GM12801 (cell line): ENCODE results near the gene PRCD.

ENCODE experiments used
- CTCF ChIP-seq: IDR thresholded peaks from one replicate; pipeline ENCODE4 v1.5.1; 2011; ENCODE audit warnings: control low read depth; ENCODE audit not compliant: insufficient read length; ENCODE audit errors: extremely low read depth

PRCD gene

GRCh38 chr17:76582660-76583059 lies 42.8 kb downstream of the PRCD start:
- TF ChIP-seq CTCF = no peak

DNA sequence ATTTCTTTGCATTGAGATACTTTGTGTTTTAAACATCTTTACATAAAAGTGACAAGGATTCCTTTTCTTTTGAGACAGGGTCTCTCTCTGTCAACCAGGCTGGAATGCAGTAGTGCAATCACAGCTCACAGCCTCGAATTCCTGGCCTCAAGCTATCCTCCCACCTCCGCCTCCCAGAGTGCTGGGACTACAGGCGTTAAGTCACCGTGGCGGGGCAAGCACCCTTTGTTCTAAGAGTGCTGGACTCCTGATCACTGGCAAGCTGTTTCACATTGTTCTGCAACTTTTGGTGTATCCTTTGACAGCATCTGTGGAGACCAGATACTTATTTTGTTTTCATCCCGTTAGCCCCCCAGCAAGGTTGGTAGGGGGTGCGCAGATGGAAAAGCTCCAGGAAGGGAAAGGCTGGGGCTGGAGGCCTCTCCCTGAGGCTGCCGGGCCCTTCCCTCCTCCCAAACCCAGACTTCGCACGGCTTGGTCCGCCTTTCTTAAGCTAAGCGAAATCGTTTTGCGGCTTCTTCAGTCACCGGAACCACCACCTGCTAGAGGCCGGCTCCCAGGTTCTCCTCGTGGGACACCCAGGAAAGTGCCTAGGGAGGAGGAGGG lies 44.7 kb downstream of the PRCD start:
- no peak for TF ChIP-seq CTCF

DNA sequence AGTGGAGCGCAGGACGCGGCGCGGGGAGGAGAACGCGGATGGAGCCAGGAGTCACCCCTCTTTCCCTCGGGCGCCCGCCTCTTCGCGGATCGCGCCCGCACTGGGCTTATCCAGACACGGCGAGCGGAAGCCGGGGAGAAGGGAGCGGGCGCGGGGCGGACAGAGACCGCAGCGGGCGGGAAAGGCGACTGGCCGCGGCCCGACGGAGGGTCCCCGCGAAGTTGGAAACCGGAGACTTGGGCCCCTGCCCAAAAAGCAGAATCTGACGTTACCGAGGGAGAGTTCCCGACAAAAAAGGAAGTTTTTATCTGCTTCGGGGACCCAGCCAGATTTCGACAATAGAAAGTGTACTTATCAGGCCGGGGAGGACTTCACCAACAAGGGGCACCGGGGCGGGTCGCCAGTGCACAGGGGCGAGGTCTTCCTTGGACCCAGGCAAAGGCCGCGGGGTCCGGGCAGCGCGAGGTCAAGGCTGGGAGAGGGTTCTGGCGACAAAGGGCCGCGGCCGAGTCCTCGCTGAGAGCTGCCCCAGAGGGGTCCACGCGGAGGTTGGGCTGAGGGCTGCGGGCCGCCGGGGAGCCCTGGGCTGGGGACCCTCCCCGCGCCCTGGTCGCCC lies 45.3 kb downstream of the PRCD start:
- TF ChIP-seq CTCF = no peak

- TF ChIP-seq CTCF = no peak
Measured at GRCh38 chr17:76585649-76586593, 46.1 kb downstream of the PRCD start, which contains the start of gene ST6GALNAC2. Gene ST6GALNAC2, minus strand, starts transcription at chr17:76585860. Its CDS starts 52 bp downstream, at chr17:76585808.

DNA sequence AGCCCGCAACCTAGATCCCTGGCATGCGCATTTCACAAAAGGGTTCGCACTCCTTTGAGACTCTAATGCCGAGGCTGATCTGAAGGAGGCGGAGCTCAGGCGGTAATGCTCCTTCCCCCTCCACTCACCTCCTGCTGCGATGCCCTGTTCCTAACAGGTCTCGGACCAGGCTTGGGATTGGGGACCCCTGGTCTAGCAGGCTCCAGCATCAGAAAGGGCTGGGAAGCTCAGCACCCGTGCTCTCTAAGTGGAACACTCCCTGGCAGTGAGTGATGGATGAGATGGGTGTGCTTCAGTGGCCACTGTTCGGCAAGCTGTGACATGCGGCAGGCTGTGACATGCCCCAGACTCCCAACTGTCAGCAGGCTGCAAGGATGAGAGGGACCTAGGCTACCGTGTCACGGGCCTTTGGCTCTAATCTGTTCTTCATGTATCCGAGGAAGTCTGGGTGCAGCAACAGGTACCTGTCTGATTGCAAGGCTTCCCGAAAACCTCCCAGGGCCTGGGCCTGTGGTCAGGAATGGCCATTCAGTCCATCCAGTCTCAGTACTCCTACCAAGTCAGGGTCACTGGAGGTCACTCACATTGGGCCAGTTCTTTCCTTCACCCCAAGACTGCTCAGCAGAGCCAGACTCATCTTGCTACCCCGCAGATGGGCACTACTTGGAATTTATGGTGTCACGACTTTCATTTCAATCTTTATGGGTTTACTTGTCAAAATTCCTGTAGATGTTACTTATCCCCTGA lies 47.1 kb downstream of the PRCD start:
- no peak for TF ChIP-seq CTCF

DNA sequence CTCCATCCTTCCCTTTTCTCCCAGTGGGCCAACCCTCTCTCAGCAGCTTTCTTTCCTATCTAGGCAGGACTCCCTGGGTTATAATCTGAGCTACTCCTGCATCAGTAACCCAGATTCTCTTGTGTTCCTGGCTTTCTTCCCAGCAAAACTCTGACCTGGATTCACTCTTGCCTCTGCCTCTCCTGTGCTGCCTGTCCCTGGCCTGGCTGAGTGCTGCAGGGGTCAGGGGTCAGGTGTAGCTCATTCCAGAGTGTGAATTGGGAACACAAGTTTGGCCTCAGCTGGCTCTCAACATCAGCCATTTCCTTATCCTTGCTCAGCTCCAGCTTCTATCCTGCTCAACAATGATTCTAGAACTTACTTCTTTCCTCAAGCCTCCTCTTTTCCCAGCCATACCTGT lies 48.3 kb downstream of the PRCD start:
- no peak for TF ChIP-seq CTCF
